BLaER1 (cell line): ENCODE data around the gene SIRT4.
A peak's percentile ranks its signal among the peaks of the same experiment; 100 is the strongest.
"Not testable (repeated sequence)": the region's sequence is repeated elsewhere in the genome, so short reads cannot be mapped to it uniquely, and the experiment has no call there.

ENCODE experiments used
- H3K27ac ChIP-seq: shearing (Covaris generic); formaldehyde crosslinking; 2 replicates; pipeline ENCODE4 v1.8.1; 2022
- H3K27me3 ChIP-seq: shearing (Covaris generic); formaldehyde crosslinking; 2 replicates; pipeline ENCODE4 v1.8.1; 2022
- H3K36me3 ChIP-seq: shearing (Covaris generic); formaldehyde crosslinking; 2 replicates; pipeline ENCODE4 v1.8.1; 2022
- H3K4me1 ChIP-seq: shearing (Covaris generic); formaldehyde crosslinking; 2 replicates; pipeline ENCODE4 v1.8.1; 2022
- H3K4me2 ChIP-seq: shearing (Covaris generic); formaldehyde crosslinking; 2 replicates; pipeline ENCODE4 v1.8.1; 2022
- H3K4me3 ChIP-seq: shearing (Covaris generic); formaldehyde crosslinking; 2 replicates; pipeline ENCODE4 v1.8.1; 2022
- H3K9ac ChIP-seq: shearing (Covaris generic); formaldehyde crosslinking; 2 replicates; pipeline ENCODE4 v1.8.1; 2022
- H3K9me3 ChIP-seq: shearing (Covaris generic); formaldehyde crosslinking; 2 replicates; pipeline ENCODE4 v1.8.1; 2022
- H4K20me1 ChIP-seq: shearing (Covaris generic); formaldehyde crosslinking; 2 replicates; pipeline ENCODE4 v1.8.1; 2022
- Cebpa-rat ChIP-seq: shearing (Covaris generic); IDR thresholded peaks from 2 replicates; pipeline ENCODE4 v1.8.1; 2022

Gene SIRT4, protein sequence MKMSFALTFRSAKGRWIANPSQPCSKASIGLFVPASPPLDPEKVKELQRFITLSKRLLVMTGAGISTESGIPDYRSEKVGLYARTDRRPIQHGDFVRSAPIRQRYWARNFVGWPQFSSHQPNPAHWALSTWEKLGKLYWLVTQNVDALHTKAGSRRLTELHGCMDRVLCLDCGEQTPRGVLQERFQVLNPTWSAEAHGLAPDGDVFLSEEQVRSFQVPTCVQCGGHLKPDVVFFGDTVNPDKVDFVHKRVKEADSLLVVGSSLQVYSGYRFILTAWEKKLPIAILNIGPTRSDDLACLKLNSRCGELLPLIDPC

GRCh38 chr12:120301962-120302815 lies at the start of gene SIRT4:
SIRT4 (plus strand) TSS chr12:120302321; CDS start chr12:120303562, 1,241 bp downstream.
- H3K36me3 ChIP-seq, result no peaks in the 10 kb centered on the region
- peaks cover 15% of the 10 kb centered on the region for H3K4me1 ChIP-seq
- no peaks in the 10 kb centered on the region for H3K27me3 ChIP-seq
- no peaks in the 10 kb centered on the region for H4K20me1 ChIP-seq
- peak within 1 kb of the TSS; percentile 87 for H3K9ac ChIP-seq
- TF ChIP-seq Cebpa-rat, result no peak
- peak within 1 kb of the TSS; percentile 74 for H3K4me3 ChIP-seq
- peak within 1 kb of the TSS; percentile 78 for H3K27ac ChIP-seq
- no peaks in the 10 kb centered on the region for H3K9me3 ChIP-seq
- peak within 1 kb of the TSS; percentile 81 for H3K4me2 ChIP-seq

GRCh38 chr12:120253313-120253712 lies 48.8 kb upstream of the SIRT4 start:
- not testable (repeated sequence) for H3K27me3 ChIP-seq, H3K9ac ChIP-seq, H3K9me3 ChIP-seq, H3K36me3 ChIP-seq, H3K4me3 ChIP-seq
- peaks cover 80% of the 10 kb centered on the region for H4K20me1 ChIP-seq
- peak overlapping the region; percentile 74 for H3K4me2 ChIP-seq
- H3K27ac ChIP-seq, result peak overlapping the region; percentile 7; the same call in 1 of the 2 replicates
- peaks cover 49% of the 10 kb centered on the region for H3K4me1 ChIP-seq
- peak; percentile 93 for TF ChIP-seq Cebpa-rat

DNA sequence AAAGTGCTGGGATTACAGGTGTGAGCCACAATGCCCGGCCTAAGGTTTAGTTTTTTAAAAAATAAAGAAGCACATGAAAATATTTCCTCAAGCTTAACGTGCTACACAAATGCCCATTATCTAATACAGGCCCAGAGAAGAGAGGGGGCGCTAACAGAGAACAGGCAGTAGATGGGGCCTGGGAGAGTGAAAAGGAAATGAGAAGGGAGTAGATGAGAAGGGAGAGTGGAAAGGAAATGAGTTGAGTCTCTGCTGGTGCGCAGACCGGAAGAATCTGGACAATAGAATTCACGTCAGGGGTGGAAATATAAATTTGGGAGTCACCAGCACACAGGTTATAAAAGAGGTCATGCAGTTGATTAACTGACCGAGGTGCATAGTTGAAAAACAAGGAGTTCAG lies 47.3 kb upstream of the SIRT4 start:
- no peak overlapping the region for H3K4me3 ChIP-seq
- H3K36me3 ChIP-seq, result no peaks in the 10 kb centered on the region
- peaks cover 49% of the 10 kb centered on the region for H3K4me1 ChIP-seq
- H3K27me3 ChIP-seq, result no peaks in the 10 kb centered on the region; the same call in 1 of the 2 replicates
- no peak for TF ChIP-seq Cebpa-rat
- no peaks in the 10 kb centered on the region for H3K9me3 ChIP-seq
- H4K20me1 ChIP-seq, result peaks cover 75% of the 10 kb centered on the region
- no peak overlapping the region for H3K4me2 ChIP-seq
- H3K9ac ChIP-seq, result no peak overlapping the region
- no peak overlapping the region for H3K27ac ChIP-seq

DNA sequence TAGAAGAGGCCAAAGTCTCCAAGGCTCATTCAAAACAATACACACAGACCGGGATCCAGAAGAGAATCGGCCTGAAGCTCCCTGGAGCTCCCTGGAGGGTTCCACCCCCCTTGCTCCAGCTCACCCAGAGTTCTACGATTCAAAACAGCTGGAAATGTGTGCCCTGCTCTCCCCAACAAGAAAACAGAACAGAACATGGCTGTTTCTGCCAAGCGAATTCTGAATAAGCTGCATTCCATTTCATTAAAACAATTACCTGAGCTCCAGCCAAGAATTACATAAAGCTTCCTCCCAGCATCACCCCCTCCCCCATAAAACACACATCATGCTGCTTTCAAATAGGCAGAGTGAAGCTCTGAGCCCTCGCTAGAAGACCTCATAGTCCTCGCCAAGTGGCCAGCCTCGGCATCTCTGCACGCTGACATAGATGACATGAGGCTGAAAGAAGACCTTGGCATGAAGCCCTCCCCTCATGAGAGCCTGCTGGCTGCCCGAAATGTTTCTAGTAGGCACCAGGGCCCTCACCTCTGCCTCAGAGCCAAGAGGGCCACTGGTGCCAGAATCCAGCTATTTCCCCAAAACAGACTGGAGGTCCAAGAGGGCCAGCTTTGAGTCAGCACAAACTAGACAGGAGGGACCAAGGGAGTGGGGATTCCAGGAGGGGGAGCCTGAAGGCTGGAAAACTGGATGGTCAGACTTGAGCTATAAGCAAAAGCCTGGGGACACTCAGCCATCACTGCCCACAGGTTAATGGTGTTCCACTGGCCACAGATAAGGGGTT lies 44.9 kb upstream of the SIRT4 start:
- Histone ChIP-seq H3K4me3 (no peak overlapping the region), H3K4me2 (no peak overlapping the region), H3K9me3 (no peaks in the 10 kb centered on the region), H3K36me3 (no peaks in the 10 kb centered on the region), H3K9ac (no peak overlapping the region), H3K4me1 (peaks cover 35% of the 10 kb centered on the region), H4K20me1 (peaks cover 75% of the 10 kb centered on the region), H3K27me3 (no peaks in the 10 kb centered on the region; the same call in 1 of the 2 replicates), H3K27ac (no peak overlapping the region)
- no peak for TF ChIP-seq Cebpa-rat

- no peak for TF ChIP-seq Cebpa-rat
- Histone ChIP-seq H3K36me3 (no peaks in the 10 kb centered on the region), H4K20me1 (peaks cover 75% of the 10 kb centered on the region), H3K4me2 (no peak overlapping the region), H3K27me3 (no peaks in the 10 kb centered on the region; the same call in 1 of the 2 replicates), H3K4me1 (peaks cover 35% of the 10 kb centered on the region), H3K9ac (no peak overlapping the region), H3K9me3 (no peaks in the 10 kb centered on the region), H3K4me3 (no peak overlapping the region), H3K27ac (no peak overlapping the region)
Observed at GRCh38 chr12:120258323-120258896, 43.7 kb upstream of the SIRT4 start.

DNA sequence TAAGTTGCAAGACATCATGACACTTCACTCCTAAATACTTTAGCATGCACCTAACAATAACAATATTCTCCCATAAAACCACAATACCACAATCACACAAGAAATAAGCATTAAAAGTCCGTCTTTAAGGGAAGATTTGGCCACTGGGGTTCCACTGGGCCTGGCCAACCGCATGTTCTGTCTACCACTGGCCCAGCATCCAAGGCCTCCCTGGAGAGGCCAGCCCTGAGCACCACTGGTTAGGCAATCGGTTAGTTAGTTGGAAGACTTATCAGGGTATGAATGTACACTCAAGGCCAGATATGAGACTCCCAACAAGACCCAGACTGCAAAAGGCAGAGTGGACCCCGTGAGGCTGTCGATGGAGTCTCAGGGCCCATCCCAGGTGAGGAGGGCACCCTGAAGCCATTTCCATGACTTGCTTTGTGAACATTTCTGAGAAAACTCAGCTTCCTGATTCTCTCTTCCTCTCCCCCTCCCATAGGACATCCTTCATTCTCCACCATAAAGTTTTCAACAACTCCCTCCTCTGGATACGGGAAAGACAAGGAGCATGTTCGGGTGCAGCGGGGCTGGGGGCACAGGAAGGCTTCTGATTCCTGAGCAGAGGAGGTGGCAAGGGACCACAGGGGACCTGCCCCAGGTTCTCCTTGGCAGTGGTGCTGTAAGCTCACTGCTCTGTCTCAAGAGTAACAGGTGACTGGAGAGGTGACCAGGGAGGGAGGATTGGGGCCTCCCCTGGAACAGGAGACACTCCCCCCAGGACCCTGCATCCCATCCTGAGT lies 42.5 kb upstream of the SIRT4 start:
- Histone ChIP-seq H3K27me3 (peaks cover 6% of the 10 kb centered on the region; the same call in 1 of the 2 replicates), H3K4me2 (no peak overlapping the region), H3K9me3 (no peaks in the 10 kb centered on the region), H4K20me1 (peaks cover 81% of the 10 kb centered on the region), H3K36me3 (no peaks in the 10 kb centered on the region), H3K4me1 (peaks cover 37% of the 10 kb centered on the region), H3K4me3 (no peak overlapping the region), H3K27ac (no peak overlapping the region), H3K9ac (no peak overlapping the region)
- TF ChIP-seq Cebpa-rat, result no peak

- H3K9ac ChIP-seq, result no peak overlapping the region
- no peak for TF ChIP-seq Cebpa-rat
- no peak overlapping the region for H3K4me2 ChIP-seq
- no peaks in the 10 kb centered on the region for H3K36me3 ChIP-seq
- H3K27me3 ChIP-seq, result peaks cover 7% of the 10 kb centered on the region; the same call in 1 of the 2 replicates
- H3K27ac ChIP-seq, result no peak overlapping the region
- H3K4me1 ChIP-seq, result peaks cover 41% of the 10 kb centered on the region
- H3K9me3 ChIP-seq, result no peaks in the 10 kb centered on the region
- peaks cover 82% of the 10 kb centered on the region for H4K20me1 ChIP-seq
- H3K4me3 ChIP-seq, result no peak overlapping the region
Observed at GRCh38 chr12:120260607-120261006, 41.5 kb upstream of the SIRT4 start.

- Histone ChIP-seq H3K4me3 (no peak overlapping the region), H4K20me1 (peaks cover 70% of the 10 kb centered on the region), H3K4me2 (peak overlapping the region; percentile 93), H3K27me3 (peaks cover 7% of the 10 kb centered on the region; the same call in 1 of the 2 replicates), H3K9ac (peak overlapping the region; percentile 15; the same call in 1 of the 2 replicates), H3K9me3 (no peaks in the 10 kb centered on the region), H3K27ac (no peak overlapping the region), H3K36me3 (no peaks in the 10 kb centered on the region), H3K4me1 (peaks cover 41% of the 10 kb centered on the region)
- no peak for TF ChIP-seq Cebpa-rat
Observed at GRCh38 chr12:120261951-120262851, 39.9 kb upstream of the SIRT4 start.
